T-helper 17 cell (primary cell): Measurements from ENCODE around the gene AP5B1. TPM values are rescaled to one million over a fixed set of nuclear protein-coding genes. Genes with fewer than 3 reads are reported as not detected.

Source experiments
- ATAC-seq: fragments of 150-1000 bp; cut with Tn5 transposase; 2 replicates; pipeline ENCODE4 v1.10.0; 2021; ENCODE audit warnings: mild to moderate bottlenecking, moderate library complexity
- DNase-seq, 3 donors: peaks; one replicate each; pipeline versions ENCODE4 v3.0.0 to v3.0.0-alpha.2; 2020 to 2021
- H3K9me3 ChIP-seq: one replicate; pipeline ENCODE4 v1.7.0; 2013; ENCODE audit warnings: low read length, mild to moderate bottlenecking; ENCODE audit not compliant: control insufficient read depth, poor library complexity, severe bottlenecking
- H3K27ac Mint-ChIP-seq: one replicate; pipeline ENCODE4 v1.8.0; 2022; ENCODE audit warnings: mild to moderate bottlenecking, moderate library complexity, mixed read lengths
- H3K27me3 Mint-ChIP-seq: one replicate; pipeline ENCODE4 v1.8.0; 2022; ENCODE audit warnings: mixed read lengths
- H3K36me3 Mint-ChIP-seq: one replicate; pipeline ENCODE4 v1.8.0; 2022; ENCODE audit warnings: low read depth, mixed read lengths
- H3K4me1 Mint-ChIP-seq: one replicate; pipeline ENCODE4 v1.8.0; 2022; ENCODE audit warnings: mild to moderate bottlenecking, mixed read lengths
- H3K4me3 Mint-ChIP-seq: one replicate; pipeline ENCODE4 v1.8.0; 2022; ENCODE audit warnings: mild to moderate bottlenecking, moderate library complexity, mixed read lengths
- total RNA-seq, 4 donors: library from RNA in 2 of 4; stranded (reverse) in 2 of 4; gene quantifications; one replicate each; pipeline ENCODE4 v1.2.3 and lab custom pipeline; 2022 to 2026

The AP5B1 gene
- 10 to 100 TPM; 12.5 to 17.4 TPM for total RNA-seq
- 33.8 to 73.1 reads per million in 2 donors for total RNA-seq (lab: John Stamatoyannopoulos, UW)

DNA sequence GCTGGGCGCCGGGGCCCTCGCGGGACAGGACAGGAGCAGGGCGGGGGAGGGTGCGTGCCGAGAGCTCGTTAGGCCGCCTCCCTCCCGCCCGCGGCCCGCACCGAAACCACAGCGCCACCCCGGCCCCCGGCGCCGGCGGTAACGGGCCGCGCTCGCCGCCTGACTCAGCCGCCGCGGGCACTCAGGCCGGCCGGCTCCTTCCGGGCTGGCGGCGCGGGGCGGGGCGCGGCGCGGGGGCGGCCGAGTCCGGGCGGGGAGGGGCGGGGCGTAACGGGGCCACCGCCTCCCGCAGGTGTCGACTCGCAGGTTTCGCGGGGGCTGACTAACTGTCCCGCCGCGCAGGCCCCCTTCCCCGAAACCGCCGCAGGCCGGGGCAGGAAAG is at the start of gene AP5B1:
Gene AP5B1 (minus strand): TSS at position 207 of the 382 bp plus-strand sequence. CDS start 385 bp downstream, outside the sequence.
- no peak within 1 kb of the TSS for H3K27ac Mint-ChIP-seq
- H3K36me3 Mint-ChIP-seq: no peaks in the 10 kb centered on the region
- H3K4me3 Mint-ChIP-seq: peak within 1 kb of the TSS; percentile 93
- peaks cover 21% of the 10 kb centered on the region for H3K4me1 Mint-ChIP-seq
- no peaks in the 10 kb centered on the region for H3K9me3 ChIP-seq
- DNase-seq (peak; percentile 42 to 79 (median 76)), ATAC-seq (peak; percentile 68)
- H3K27me3 Mint-ChIP-seq: peaks cover 4% of the 10 kb centered on the region

GRCh38 chr11:65829459-65829858 is 48.7 kb upstream of the AP5B1 start:
- Mint-ChIP-seq H3K27ac (no peak overlapping the region), H3K4me1 (peaks cover 11% of the 10 kb centered on the region), H3K36me3 (peaks cover 2% of the 10 kb centered on the region), H3K27me3 (peaks cover 4% of the 10 kb centered on the region), H3K4me3 (no peak overlapping the region)
- DNase-seq: no peak
- H3K9me3 ChIP-seq: no peaks in the 10 kb centered on the region
- ATAC-seq: no peak

DNA sequence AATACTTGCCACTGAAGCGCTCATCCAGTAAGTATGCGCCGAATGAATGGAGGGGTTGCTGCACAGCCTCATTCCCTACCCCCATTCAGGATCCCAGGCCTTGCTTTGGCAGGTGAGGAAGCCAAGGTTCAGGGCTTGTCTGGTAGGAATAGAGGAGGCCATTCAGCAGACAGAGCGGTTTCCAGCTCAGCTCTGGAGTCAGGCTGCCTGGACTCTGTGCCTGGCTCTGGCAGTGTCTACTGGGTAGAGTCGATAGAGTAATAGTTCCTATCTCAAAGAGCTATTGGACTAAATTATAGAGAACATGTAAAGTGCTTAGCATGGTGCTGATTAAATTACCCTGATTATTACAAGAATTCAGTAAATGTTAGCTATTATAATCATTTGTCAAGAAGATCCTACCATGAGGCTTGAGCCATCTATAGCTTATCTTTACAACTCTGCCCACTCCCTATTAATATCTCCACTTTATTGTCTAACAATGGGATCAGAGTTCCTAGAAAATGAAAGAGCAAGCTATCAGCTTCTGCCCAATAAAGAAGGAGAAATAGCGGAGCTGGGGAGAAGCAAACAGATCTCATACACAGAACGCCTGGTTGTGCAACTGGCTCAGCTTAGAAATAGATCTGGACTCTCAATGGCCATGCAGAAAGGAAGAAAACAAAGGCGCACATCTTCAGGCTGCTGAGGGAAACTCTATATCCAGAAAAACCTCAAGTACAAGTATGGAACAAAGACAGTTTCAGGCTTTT is 46.4 kb upstream of the AP5B1 start:
- peaks cover 4% of the 10 kb centered on the region for H3K27me3 Mint-ChIP-seq
- no peak for ATAC-seq
- no peak overlapping the region for H3K4me3 Mint-ChIP-seq

DNA sequence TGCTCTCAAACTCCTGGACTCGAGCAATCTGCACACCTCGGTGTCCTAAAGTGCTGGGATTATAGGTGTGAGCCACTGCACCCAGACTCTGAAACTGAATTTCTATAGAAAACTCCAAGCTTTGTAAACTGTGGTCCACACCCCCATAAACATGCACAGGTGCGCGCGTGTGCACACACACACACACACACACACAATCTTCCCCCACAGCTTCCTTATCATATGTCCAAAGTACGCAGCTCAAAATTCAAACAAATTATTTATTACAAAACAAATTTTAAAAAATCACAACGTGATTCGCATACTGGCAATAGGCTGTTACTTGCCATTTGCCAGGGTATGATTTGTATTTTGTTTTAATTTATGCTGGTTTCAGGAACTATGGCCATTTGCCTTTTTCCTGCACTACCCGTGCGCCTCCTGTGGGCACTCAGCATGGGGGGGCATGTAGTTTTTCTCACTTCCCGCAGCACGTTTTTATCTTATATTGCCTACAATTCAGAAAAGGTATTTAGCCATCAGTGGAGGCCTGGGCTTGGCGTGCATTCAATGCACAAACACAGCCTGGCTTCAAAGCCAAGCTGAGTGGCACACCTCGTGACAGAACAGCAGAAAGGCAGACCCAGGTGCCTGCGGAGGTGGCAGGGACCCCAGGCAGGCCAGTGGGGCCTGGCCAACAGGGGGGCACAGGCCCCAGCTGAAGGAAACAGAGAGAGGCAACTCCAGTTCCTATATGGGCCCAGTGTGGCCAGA is 42.2 kb upstream of the AP5B1 start:
- H3K9me3 ChIP-seq: no peaks in the 10 kb centered on the region
- DNase-seq: no peak
- Mint-ChIP-seq H3K27me3 (no peaks in the 10 kb centered on the region), H3K36me3 (no peaks in the 10 kb centered on the region), H3K27ac (no peak overlapping the region), H3K4me3 (no peak overlapping the region), H3K4me1 (no peaks in the 10 kb centered on the region)
- ATAC-seq: no peak

More for the DNA sequence above, 46.4 kb upstream of the AP5B1 start:
- peaks cover 7% of the 10 kb centered on the region for H3K4me1 Mint-ChIP-seq
- H3K9me3 ChIP-seq: no peaks in the 10 kb centered on the region
- no peak overlapping the region for H3K27ac Mint-ChIP-seq
- no peak for DNase-seq
- H3K36me3 Mint-ChIP-seq: peaks cover 2% of the 10 kb centered on the region

- H3K4me1 Mint-ChIP-seq: peaks cover 2% of the 10 kb centered on the region
- H3K36me3 Mint-ChIP-seq: no peaks in the 10 kb centered on the region
- no peak overlapping the region for H3K27ac Mint-ChIP-seq
- H3K27me3 Mint-ChIP-seq: no peaks in the 10 kb centered on the region
- DNase-seq: no peak
- no peak overlapping the region for H3K4me3 Mint-ChIP-seq
- no peaks in the 10 kb centered on the region for H3K9me3 ChIP-seq
- ATAC-seq: no peak
Observed at GRCh38 chr11:65821107-65821506, 40.3 kb upstream of the AP5B1 start.

- peak; percentile 90 to 98 (median 97) for DNase-seq
- ATAC-seq: peak; percentile 95
- peaks cover 7% of the 10 kb centered on the region for H3K4me1 Mint-ChIP-seq
- peak overlapping the region; percentile 87 for H3K4me3 Mint-ChIP-seq
- no peaks in the 10 kb centered on the region for H3K27me3 Mint-ChIP-seq
- H3K9me3 ChIP-seq: no peaks in the 10 kb centered on the region
- peaks cover 2% of the 10 kb centered on the region for H3K36me3 Mint-ChIP-seq
- peak overlapping the region; percentile 74 for H3K27ac Mint-ChIP-seq
Observed at GRCh38 chr11:65817835-65818680, 37.3 kb upstream of the AP5B1 start.

GRCh38 chr11:65817312-65817834 is 36.6 kb upstream of the AP5B1 start:
- Mint-ChIP-seq H3K4me3 (peak overlapping the region; percentile 87), H3K4me1 (peaks cover 7% of the 10 kb centered on the region), H3K27ac (peak overlapping the region; percentile 74), H3K36me3 (peaks cover 2% of the 10 kb centered on the region), H3K27me3 (no peaks in the 10 kb centered on the region)
- DNase-seq: no peak
- ATAC-seq: no peak
- H3K9me3 ChIP-seq: no peaks in the 10 kb centered on the region

DNA sequence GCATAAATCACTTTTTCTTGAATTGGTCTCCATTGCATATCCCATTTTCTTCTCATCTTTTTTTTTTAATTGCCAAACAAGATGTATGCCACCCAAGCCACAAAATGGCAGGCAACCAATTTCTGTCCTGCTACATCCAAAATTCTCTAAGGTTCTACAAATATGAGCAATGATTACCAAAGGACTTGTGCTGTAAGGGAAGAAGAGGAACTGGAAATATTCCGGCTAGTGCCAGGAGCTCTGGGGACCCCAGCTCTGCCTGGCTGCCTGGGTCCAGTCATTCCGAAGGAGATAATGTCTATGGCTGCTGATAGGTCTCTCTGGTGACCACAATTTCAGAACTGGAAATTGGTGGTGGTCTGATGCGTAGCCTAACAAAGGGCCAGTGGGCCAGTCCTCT is 35.9 kb upstream of the AP5B1 start:
- peak overlapping the region; percentile 74 for H3K27ac Mint-ChIP-seq
- ATAC-seq (no peak), DNase-seq (no peak)
- H3K9me3 ChIP-seq: no peaks in the 10 kb centered on the region
- H3K27me3 Mint-ChIP-seq: no peaks in the 10 kb centered on the region
- H3K36me3 Mint-ChIP-seq: peaks cover 2% of the 10 kb centered on the region
- peaks cover 7% of the 10 kb centered on the region for H3K4me1 Mint-ChIP-seq
- H3K4me3 Mint-ChIP-seq: no peak overlapping the region

GRCh38 chr11:65814986-65815565 is 34.3 kb upstream of the AP5B1 start:
- H3K27me3 Mint-ChIP-seq: no peaks in the 10 kb centered on the region
- H3K27ac Mint-ChIP-seq: peak overlapping the region; percentile 47
- no peak for ATAC-seq

GRCh38 chr11:65814131-65814985 is 33.6 kb upstream of the AP5B1 start:
- no peaks in the 10 kb centered on the region for H3K9me3 ChIP-seq
- Mint-ChIP-seq H3K27me3 (no peaks in the 10 kb centered on the region), H3K27ac (peak overlapping the region; percentile 47), H3K4me3 (no peak overlapping the region), H3K36me3 (peaks cover 2% of the 10 kb centered on the region), H3K4me1 (peaks cover 7% of the 10 kb centered on the region)
- DNase-seq (no peak), ATAC-seq (no peak)

More at GRCh38 chr11:65814986-65815565, 34.3 kb upstream of the AP5B1 start:
- peaks cover 2% of the 10 kb centered on the region for H3K36me3 Mint-ChIP-seq
- no peak for DNase-seq
- peaks cover 7% of the 10 kb centered on the region for H3K4me1 Mint-ChIP-seq
- H3K4me3 Mint-ChIP-seq: no peak overlapping the region
- no peaks in the 10 kb centered on the region for H3K9me3 ChIP-seq

- peak overlapping the region; percentile 43 for H3K27ac Mint-ChIP-seq
- DNase-seq (no peak), ATAC-seq (no peak)
- peaks cover 11% of the 10 kb centered on the region for H3K27me3 Mint-ChIP-seq
- H3K4me1 Mint-ChIP-seq: peaks cover 5% of the 10 kb centered on the region
- no peak overlapping the region for H3K4me3 Mint-ChIP-seq
- H3K9me3 ChIP-seq: no peaks in the 10 kb centered on the region
- peaks cover 2% of the 10 kb centered on the region for H3K36me3 Mint-ChIP-seq
Observed at GRCh38 chr11:65811764-65812475, 31.1 kb upstream of the AP5B1 start.
